HepG2 (cell line): ENCODE data around the gene ARL9. TPM values are rescaled to one million over a fixed set of nuclear protein-coding genes. Genes with fewer than 3 reads are reported as not detected.

Source experiments
- KDM5A ChIP-seq: fragments of 200-600 bp; sonication (generic); IDR thresholded peaks from 2 replicates; pipeline ENCODE4 v1.7.0; 2018; ENCODE audit warnings: antibody characterized with exemption, mild to moderate bottlenecking, low read length, borderline replicate concordance
- KMT2A ChIP-seq: sonication (generic); formaldehyde crosslinking; IDR thresholded peaks from 2 replicates; pipeline ENCODE4 v1.4.0; 2020; ENCODE audit warnings: missing genetic modification reagents
- NR2C2 ChIP-seq: sonication (generic); formaldehyde crosslinking; IDR thresholded peaks from 2 replicates; pipeline ENCODE4 v1.4.0; 2020; ENCODE audit warnings: missing genetic modification reagents, mild to moderate bottlenecking, moderate library complexity, borderline replicate concordance
- POLR2AphosphoS2 ChIP-seq: IDR thresholded peaks from 2 replicates; pipeline ENCODE4 v1.6.1; 2011; ENCODE audit warnings: low read depth, low read length, improper control_type of control experiment
- SP5 ChIP-seq: IDR thresholded peaks from 2 replicates; pipeline ENCODE4 v1.6.1; 2016; ENCODE audit warnings: low read depth, borderline replicate concordance
- ZMAT3 ChIP-seq: sonication (generic); formaldehyde crosslinking; conservative IDR thresholded peaks from 2 replicates; pipeline ENCODE4 v1.7.0; 2021; ENCODE audit warnings: missing genetic modification reagents
- ZNF121 ChIP-seq: sonication (generic); formaldehyde crosslinking; IDR thresholded peaks from 2 replicates; pipeline ENCODE4 v1.5.0; 2020; ENCODE audit warnings: mild to moderate bottlenecking, missing genetic modification reagents
- ZSCAN21 ChIP-seq: sonication (generic); formaldehyde crosslinking; IDR thresholded peaks from 2 replicates; pipeline ENCODE4 v1.8.0; 2022; ENCODE audit warnings: mild to moderate bottlenecking, missing genetic modification reagents, moderate library complexity, borderline replicate concordance
- polyA plus RNA-seq, 8 experiments: library from polyadenylated mRNA; depleted of rRNA in 3 of 8; stranded (reverse) in 7 of 8; unstranded in 1 of 8; fragments of >200 nt; fragmentation: Illumina TruSeq in 4 of 8; extraction: Trizol in 4 of 8; gene quantifications; 2 replicates each; pipeline versions ENCODE4 v1.2.1 to v1.2.3, GENCODE V29; 2011 to 2016; ENCODE audit warnings: low read depth in 4 of 8, missing spikeins in 1 of 8, mixed read lengths in 1 of 8; ENCODE audit not compliant: insufficient read depth in 1 of 8
- total RNA-seq, 5 experiments: library from RNA; depleted of rRNA; stranded (reverse); fragments of >200 nt; fragmentation: Illumina TruSeq; extraction: Trizol; gene quantifications; 2 replicates each; pipeline ENCODE4 v1.2.3, GENCODE V29; 2016; ENCODE audit warnings: low read depth in 1 of 5
- TF ChIP-seq, protein P1 (sequence below): sonication (generic); formaldehyde crosslinking; IDR thresholded peaks from 2 replicates; pipeline ENCODE4 v1.8.0; 2022; ENCODE audit warnings: missing genetic modification reagents, mild to moderate bottlenecking, moderate library complexity, borderline replicate concordance
- TF ChIP-seq, protein P2 (sequence below): sonication (generic); formaldehyde crosslinking; IDR thresholded peaks from 2 replicates; pipeline ENCODE4 v1.9.0; 2022; ENCODE audit warnings: missing genetic modification reagents, mild to moderate bottlenecking, borderline replicate concordance
- TF ChIP-seq, protein P3 (sequence below): sonication (generic); IDR thresholded peaks from 2 replicates; pipeline ENCODE4 v1.6.1; 2016; ENCODE audit warnings: low read depth, borderline replicate concordance
- TF ChIP-seq, protein P4 (sequence below): sonication (generic); formaldehyde crosslinking; IDR thresholded peaks from 2 replicates; pipeline ENCODE4 v1.4.0; 2020; ENCODE audit warnings: missing genetic modification reagents
- TF ChIP-seq, protein P5 (sequence below): sonication (generic); formaldehyde crosslinking; IDR thresholded peaks from 2 replicates; pipeline ENCODE4 v1.4.0; 2020; ENCODE audit warnings: missing genetic modification reagents
- TF ChIP-seq, protein P6 (sequence below): sonication (generic); formaldehyde crosslinking; IDR thresholded peaks from 2 replicates; pipeline ENCODE4 v1.4.0; 2020; ENCODE audit warnings: mild to moderate bottlenecking, missing genetic modification reagents
- TF ChIP-seq, protein P7 (sequence below), 2 experiments: sonication (generic) in 1 of 2; formaldehyde crosslinking in 1 of 2; IDR thresholded peaks; 2 replicates each; pipeline versions ENCODE4 v1.5.1 to v1.6.1; 2011 to 2020; ENCODE audit warnings: borderline replicate concordance in 1 of 2, low read depth in 1 of 2, low read length in 1 of 2, mild to moderate bottlenecking in 1 of 2, missing genetic modification reagents in 1 of 2, moderate library complexity in 1 of 2

Gene ARL9
- total and polyA plus RNA-seq, 2 of the 13 experiments (the other 11 are each of a cell fraction or from before 2014, with no cell fraction given) = not detected

DNA sequence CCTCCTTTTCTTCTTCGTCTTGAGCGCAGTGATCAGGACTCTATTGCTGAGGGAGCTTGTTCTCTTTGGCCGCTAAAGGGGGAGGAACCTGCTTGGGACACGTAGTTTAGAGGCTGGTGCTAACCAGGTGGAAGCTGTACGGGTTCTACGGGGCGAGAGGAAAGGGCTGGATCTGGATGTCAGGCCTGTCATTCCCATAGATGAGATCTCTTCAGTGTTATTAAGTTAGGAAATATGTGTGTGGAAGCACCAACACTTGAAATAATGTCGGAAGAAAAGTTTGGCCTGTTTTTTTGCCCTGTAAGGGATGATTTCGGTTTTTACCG, 37.5 kb upstream of the ARL9 start (continued):
- TF ChIP-seq, protein P1, sequence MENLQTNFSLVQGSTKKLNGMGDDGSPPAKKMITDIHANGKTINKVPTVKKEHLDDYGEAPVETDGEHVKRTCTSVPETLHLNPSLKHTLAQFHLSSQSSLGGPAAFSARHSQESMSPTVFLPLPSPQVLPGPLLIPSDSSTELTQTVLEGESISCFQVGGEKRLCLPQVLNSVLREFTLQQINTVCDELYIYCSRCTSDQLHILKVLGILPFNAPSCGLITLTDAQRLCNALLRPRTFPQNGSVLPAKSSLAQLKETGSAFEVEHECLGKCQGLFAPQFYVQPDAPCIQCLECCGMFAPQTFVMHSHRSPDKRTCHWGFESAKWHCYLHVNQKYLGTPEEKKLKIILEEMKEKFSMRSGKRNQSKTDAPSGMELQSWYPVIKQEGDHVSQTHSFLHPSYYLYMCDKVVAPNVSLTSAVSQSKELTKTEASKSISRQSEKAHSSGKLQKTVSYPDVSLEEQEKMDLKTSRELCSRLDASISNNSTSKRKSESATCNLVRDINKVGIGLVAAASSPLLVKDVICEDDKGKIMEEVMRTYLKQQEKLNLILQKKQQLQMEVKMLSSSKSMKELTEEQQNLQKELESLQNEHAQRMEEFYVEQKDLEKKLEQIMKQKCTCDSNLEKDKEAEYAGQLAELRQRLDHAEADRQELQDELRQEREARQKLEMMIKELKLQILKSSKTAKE (CRISPR knock-in tag) = no peak
- peak; percentile 8; the same call in 1 of the 2 replicates for TF ChIP-seq KDM5A
- TF ChIP-seq, protein P2, sequence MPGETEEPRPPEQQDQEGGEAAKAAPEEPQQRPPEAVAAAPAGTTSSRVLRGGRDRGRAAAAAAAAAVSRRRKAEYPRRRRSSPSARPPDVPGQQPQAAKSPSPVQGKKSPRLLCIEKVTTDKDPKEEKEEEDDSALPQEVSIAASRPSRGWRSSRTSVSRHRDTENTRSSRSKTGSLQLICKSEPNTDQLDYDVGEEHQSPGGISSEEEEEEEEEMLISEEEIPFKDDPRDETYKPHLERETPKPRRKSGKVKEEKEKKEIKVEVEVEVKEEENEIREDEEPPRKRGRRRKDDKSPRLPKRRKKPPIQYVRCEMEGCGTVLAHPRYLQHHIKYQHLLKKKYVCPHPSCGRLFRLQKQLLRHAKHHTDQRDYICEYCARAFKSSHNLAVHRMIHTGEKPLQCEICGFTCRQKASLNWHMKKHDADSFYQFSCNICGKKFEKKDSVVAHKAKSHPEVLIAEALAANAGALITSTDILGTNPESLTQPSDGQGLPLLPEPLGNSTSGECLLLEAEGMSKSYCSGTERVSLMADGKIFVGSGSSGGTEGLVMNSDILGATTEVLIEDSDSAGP (CRISPR knock-in tag) = peak; percentile 90
- TF ChIP-seq, protein P3, sequence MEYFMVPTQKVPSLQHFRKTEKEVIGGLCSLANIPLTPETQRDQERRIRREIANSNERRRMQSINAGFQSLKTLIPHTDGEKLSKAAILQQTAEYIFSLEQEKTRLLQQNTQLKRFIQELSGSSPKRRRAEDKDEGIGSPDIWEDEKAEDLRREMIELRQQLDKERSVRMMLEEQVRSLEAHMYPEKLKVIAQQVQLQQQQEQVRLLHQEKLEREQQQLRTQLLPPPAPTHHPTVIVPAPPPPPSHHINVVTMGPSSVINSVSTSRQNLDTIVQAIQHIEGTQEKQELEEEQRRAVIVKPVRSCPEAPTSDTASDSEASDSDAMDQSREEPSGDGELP = peak; percentile 58; the same call in 1 of the 2 replicates
- TF ChIP-seq, protein P4, sequence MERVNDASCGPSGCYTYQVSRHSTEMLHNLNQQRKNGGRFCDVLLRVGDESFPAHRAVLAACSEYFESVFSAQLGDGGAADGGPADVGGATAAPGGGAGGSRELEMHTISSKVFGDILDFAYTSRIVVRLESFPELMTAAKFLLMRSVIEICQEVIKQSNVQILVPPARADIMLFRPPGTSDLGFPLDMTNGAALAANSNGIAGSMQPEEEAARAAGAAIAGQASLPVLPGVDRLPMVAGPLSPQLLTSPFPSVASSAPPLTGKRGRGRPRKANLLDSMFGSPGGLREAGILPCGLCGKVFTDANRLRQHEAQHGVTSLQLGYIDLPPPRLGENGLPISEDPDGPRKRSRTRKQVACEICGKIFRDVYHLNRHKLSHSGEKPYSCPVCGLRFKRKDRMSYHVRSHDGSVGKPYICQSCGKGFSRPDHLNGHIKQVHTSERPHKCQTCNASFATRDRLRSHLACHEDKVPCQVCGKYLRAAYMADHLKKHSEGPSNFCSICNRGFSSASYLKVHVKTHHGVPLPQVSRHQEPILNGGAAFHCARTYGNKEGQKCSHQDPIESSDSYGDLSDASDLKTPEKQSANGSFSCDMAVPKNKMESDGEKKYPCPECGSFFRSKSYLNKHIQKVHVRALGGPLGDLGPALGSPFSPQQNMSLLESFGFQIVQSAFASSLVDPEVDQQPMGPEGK (CRISPR knock-in tag) = no peak
- TF ChIP-seq, protein P5, sequence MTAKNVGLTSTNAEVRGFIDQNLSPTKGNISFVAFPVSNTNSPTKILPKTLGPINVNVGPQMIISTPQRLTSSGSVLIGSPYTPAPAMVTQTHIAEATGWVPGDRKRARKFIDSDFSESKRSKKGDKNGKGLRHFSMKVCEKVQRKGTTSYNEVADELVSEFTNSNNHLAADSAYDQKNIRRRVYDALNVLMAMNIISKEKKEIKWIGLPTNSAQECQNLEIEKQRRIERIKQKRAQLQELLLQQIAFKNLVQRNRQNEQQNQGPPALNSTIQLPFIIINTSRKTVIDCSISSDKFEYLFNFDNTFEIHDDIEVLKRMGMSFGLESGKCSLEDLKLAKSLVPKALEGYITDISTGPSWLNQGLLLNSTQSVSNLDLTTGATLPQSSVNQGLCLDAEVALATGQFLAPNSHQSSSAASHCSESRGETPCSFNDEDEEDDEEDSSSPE (CRISPR knock-in tag) = peak; percentile 11; the same call in 1 of the 2 replicates
- no peak for TF ChIP-seq SP5 (CRISPR knock-in tag)
- TF ChIP-seq, protein P6, sequence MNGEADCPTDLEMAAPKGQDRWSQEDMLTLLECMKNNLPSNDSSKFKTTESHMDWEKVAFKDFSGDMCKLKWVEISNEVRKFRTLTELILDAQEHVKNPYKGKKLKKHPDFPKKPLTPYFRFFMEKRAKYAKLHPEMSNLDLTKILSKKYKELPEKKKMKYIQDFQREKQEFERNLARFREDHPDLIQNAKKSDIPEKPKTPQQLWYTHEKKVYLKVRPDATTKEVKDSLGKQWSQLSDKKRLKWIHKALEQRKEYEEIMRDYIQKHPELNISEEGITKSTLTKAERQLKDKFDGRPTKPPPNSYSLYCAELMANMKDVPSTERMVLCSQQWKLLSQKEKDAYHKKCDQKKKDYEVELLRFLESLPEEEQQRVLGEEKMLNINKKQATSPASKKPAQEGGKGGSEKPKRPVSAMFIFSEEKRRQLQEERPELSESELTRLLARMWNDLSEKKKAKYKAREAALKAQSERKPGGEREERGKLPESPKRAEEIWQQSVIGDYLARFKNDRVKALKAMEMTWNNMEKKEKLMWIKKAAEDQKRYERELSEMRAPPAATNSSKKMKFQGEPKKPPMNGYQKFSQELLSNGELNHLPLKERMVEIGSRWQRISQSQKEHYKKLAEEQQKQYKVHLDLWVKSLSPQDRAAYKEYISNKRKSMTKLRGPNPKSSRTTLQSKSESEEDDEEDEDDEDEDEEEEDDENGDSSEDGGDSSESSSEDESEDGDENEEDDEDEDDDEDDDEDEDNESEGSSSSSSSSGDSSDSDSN (CRISPR knock-in tag) = 0 out of 2 replicates have a peak, but pooled peaks have one; percentile 13
- peak; percentile 86 for TF ChIP-seq ZNF121 (CRISPR knock-in tag)
- TF ChIP-seq ZMAT3 (CRISPR knock-in tag) = 0 out of 2 replicates have a peak, but pooled peaks have one; percentile 4
- TF ChIP-seq KMT2A (CRISPR knock-in tag) = no peak
- 0 out of 2 replicates have a peak, but pooled peaks have one; percentile 46 for TF ChIP-seq POLR2AphosphoS2
- TF ChIP-seq ZSCAN21 = 0 out of 2 replicates have a peak, but pooled peaks have one; percentile 11
- TF ChIP-seq NR2C2 = no peak
- TF ChIP-seq, protein P7, sequence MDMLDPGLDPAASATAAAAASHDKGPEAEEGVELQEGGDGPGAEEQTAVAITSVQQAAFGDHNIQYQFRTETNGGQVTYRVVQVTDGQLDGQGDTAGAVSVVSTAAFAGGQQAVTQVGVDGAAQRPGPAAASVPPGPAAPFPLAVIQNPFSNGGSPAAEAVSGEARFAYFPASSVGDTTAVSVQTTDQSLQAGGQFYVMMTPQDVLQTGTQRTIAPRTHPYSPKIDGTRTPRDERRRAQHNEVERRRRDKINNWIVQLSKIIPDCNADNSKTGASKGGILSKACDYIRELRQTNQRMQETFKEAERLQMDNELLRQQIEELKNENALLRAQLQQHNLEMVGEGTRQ (IDR thresholded peaks at IDR 0.05; ENCODE audit: low read depth, low read length) = no peak
- TF ChIP-seq, protein P7 (CRISPR knock-in tag; IDR thresholded peaks at IDR 0.05; ENCODE audit: borderline replicate concordance) = no peak
